NCI-H2107 (cell line): Measurements from ENCODE around the gene OR1D5.
A peak's percentile ranks its signal among the peaks of the same experiment; 100 is the strongest.
"Not testable (repeated sequence)": the region's sequence is repeated elsewhere in the genome, so short reads cannot be mapped to it uniquely, and the experiment has no call there.

Source experiments
- DNase-seq: peaks from one replicate; lab custom pipeline; 2025; lab: John Stamatoyannopoulos, UW

Gene OR1D5

DNA sequence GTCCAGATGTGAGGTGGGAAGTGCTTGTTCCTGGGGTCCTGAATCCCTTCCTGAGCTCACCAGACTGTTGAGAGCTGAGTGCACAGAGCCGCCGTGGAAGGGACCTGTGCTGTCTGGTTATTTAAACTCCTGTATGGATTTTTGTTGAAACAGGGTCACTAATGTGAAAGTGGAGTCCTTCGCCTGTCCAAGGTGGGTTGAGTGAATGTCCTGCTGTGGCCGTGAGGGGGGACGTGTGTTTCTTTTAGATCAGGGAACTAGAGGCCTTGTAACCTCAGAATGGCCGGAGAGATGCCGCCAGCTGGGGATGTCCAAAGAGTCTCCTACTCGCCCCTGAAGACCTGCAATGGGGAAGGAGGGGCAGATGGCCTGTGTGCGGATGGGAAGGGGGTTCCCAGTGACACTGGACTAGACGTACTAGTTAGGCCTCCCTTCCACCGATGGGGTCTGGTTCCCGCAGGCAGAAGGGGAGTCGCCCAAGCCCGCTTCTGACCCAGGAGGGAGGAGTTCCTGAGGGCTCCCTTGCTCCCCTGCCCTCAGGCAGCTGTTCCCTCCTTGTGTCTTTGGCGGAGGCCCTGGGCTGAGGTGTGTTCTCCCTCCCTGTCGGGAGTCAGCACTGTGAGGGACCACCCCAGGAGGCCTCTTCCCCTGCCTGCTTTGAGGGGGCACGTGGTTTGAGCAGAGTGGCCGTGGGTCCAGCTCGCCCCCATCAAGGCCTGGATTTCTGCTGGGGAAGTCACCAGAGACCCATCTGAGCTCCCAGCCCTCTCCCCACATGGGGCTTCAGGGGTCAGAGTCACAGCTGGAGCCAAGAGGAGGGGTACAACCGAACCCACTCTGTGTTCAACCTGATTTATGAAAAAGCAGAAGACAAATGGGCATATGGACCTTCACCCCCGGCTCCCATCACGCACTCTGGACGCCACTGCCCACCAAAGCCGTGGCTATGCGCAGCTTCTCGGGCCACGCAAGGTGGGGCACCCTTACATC lies 30.9 kb downstream of the OR1D5 start:
- no peak for DNase-seq

DNA sequence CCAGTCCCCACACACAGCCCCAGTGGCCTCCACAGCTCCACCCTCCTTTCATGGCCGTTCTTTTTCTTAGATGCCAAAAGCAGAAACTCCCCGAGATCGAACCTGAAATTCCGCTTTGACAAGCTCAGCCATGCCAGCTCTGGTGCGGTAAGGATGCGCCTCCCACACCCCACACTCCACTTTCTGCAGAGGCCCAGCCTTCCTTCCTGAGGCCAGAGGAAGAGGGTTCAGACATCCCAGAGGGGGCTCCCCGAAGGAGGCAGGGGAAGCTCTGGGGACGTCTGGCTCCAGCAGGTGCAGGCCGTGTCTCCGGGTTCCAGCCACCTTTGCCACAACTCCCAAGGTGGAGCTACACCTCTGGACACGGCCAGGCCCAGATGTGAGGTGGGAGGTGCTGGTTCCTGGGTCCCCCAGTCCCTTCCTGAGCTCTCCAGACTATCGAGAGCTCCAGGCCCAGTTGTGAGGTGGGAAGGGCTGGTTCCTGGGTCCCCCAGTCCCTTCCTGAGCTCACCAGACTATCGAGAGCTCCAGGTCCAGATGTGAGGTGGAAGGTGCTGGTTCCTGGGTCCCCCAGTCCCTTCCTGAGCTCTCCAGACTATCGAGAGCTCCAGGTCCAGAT lies 32.4 kb downstream of the OR1D5 start:
- DNase-seq, result not testable (repeated sequence)

DNA sequence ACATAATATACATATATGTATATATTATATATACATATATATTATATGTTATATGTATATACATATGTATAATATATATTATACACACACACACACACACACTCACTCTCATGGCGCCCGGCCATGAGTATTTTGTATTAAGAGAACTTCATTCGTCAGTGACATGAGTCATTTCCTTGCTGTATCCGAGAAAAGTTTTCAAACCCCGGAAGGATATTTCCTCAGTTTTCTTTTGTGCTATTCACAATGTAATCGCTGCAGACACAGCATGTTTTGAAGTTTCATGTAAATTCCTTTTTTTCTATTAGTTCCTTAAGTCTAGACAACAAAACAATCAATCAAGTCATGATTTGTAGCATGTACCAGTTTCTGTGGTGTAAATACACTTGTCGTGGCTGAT lies 33.3 kb downstream of the OR1D5 start:
- no peak for DNase-seq

DNA sequence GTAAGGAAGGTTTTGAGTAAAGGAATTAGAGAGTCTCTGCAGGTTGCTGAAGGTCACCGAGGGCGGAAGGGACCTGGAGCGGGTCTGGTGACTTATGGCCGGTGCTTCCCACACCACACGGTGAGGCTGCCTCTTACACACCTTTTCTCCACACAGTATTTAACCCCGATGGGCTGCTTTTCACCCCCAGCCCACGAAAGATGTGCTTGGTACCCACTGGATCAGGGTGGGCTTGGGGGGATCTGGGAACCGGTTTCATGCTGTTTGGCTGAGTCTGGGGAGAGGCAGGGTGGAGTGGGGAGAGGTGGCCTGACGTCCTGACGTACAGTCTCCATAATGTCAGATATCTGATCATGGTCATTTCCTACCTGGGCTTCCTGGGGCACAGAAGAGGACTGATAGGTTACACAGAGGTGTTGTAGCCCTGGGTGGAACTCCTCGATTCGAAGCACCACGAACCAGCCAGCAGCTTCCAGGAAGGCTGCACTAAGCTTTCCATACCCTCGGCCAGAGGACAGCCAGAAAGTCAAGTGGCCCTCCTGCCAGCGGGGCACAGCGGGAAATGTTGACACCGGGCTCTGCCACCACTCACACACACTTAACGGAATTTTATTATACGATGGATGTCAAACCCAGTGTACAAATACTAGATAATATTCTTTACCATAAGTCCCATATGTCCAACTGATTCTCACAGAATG lies 34.0 kb downstream of the OR1D5 start:
- no peak for DNase-seq

DNA sequence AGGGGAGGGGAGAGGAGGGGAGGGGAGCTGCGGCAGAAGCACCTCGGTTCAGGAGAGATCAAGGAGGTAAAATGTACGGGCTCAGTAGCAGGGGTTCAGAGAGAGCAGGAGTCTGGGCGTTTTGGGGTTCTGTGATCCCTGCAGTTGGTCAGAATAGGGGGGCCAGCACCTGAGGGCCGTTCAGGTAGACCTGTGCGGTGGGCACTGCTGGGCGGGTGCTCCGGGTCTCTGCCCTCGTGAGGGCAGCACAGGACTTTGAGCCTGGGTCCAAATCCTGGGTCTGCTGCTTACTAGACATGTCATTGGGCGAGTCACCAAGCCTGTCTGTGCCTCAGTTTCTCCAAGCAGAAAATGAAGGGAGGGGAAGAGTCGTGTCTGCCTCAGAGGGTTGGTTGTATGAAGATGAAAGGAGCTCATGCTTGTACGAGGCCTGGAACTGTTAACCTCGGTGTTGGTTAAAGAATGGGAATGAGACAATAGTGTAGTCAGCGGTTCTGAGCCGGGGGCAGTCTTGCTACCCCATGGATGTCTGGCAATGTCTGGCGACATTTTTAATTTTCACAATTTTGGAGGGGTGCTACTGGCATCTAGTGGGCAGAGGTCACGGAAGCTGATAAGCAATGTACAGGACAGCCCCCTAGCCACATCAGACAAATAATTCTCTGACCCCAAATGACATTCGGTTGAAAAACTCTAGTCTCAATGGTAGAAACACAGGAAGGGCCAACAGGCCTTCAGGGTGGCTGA lies 35.4 kb downstream of the OR1D5 start:
- DNase-seq, result no peak

DNA sequence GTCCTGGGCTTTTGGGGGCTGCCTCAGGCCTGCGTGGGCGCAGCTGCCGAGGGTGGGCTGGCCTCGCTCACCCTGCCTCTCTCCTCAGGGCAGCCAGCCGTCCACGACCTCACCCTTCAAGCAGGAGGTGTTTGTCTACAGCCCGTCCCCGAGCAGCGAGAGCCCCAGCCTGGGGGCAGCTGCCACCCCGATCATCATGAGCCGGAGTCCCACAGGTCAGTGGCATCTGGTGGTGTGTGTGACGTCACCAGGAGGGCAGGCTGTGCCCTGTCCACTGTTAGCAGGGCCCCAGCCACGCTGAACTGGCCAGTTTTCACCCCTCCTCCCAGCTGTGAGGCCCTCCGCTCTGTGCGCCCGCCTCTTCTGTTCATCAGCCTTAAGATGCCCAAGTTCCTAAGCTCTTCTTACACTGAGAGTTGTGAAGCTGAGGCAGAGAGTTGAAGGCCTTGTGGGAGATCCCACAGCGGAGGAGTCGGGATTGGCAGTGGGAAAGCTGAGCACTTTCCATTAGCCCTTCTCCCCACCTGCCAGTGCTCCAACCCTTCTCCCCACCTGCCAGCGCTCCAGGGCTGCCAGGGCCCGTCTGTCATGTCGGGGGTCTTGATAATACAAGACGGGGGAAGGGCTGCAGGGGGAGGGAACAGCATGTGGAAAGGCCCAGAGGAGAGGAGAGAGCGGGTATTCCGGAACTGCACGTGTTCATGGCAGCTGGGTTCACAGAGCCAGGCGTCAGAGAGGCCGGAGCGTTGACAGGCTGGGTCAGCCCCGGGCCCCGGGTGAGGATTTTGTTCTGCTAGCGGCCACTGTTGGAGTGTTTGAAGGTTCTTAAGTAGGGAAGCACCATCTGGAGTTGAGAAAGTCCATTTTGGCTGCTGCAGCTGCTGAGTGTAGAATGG lies 36.3 kb downstream of the OR1D5 start:
- DNase-seq, result no peak

DNA sequence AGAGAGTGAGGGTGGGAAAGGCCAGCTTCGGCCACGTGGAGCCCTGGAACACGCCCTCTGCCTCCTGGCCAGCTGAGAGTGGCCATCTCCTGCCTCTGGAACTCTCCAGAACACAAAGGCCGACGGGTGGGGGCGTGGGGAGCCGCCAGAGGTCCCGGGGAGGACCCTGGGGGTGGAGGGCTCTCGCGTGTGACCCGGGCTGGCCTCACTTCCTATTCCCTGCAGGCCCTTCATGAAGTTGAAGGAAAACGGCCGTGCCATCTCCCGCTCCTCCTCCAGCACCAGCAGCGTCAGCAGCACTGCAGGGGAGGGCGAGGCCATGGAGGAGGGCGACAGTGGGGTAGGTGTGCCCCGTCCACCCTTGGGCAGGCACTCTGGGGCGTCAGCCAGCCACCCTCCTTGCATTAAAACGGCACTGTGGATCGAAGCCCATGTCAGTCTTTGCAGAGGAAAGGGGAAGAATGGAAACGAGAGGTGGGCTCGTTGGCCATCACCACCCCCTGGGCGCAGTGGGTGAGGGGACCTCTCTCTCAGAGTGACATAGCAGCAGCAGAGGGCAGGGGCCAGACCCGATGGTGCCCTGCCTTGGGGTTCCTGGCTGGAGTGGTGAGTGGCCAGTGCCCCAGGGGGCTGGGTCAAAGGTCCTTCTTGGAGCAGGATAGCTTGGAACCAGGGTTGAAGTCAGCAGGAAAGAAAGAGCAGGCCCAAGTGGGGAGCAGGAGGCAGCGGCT lies 37.1 kb downstream of the OR1D5 start:
- DNase-seq, result no peak

DNA sequence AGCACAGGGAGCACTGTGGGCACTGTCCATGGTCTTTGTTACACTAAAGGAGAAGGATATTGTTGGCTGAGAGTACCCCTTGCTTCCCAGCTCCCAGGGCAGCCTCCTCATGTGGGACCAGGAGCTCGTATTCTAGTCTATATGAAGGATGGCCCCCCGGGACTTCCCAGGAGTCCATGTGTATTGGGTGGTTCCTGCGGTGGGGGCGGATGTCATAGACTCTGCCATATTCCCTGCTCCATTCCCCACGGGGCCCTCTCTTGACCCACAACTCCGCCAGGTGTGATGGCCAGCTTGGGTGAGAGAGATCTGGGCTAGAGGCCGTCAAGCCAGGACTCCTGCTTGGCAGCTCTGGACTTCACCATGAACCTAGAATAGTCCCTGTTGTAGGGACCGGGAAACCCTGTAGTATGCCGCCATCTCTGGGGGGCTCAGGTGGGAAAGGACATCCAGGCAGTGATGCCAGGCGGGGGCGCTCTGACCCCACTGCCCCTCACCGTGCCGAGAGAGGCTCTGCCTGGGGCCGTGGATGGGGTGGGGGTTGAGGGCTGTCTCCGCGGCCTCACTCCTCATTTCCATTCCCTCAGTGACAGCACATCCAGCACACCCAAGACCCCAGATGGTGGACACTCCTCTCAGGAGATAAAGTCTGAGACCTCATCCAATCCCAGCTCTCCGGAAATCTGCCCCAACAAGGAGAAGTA lies 37.8 kb downstream of the OR1D5 start:
- no peak for DNase-seq

DNA sequence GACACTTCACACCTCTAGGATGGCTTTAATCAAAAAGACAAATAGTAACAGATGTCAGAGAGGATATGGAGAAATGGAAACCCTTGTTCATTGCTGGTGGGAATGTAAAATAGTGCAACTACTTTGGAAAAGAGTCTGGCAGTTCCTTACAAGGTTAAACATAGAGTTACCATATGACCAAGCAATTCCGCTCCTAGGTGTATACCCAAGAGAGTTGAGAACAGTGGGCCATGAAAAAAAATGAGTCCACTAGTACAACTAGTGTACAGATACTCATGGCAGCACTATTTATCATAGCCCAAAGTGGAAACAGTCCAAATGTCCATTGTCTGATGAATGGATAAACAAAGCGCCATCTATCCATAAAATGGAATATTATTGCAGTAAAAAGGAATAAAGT lies 39.1 kb downstream of the OR1D5 start:
- no peak for DNase-seq

DNA sequence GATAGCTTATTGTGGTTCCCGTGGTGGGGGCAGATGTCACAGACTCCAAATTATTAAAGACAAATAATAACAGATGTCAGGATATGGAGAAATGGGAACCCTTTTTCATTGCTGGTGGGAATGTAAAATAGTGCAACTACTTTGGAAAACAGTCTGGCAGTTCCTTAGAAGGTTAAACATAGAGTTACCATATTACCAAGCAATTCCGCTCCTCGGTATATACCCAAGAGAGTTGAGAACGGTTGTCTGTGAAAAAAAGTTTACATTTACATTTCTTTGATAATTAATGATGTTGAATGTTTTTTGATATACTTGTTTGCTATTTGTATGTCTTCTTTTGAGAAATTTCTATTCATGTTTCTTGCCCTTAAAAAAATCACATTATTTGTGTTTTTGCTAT lies 41.2 kb downstream of the OR1D5 start:
- no peak for DNase-seq

DNA sequence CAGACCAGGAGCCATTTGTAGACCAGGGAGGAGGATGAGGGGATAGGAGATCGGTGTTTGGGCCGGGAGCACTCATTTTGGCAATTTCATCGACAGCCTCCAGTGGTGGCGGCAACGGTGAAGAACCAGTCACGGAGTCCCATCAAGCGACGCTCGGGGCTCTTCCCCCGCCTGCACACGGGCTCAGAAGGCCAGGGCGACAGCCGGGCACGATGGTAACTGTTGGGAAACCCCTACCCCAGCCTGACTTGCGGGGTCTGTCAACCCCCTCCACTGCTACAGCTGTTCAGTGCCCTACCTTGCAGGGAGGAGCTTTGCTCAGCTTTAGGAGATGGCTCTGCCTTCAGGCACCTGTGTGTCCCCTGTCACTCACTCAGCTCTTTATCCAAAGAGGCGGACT lies 43.0 kb downstream of the OR1D5 start:
- no peak for DNase-seq

DNA sequence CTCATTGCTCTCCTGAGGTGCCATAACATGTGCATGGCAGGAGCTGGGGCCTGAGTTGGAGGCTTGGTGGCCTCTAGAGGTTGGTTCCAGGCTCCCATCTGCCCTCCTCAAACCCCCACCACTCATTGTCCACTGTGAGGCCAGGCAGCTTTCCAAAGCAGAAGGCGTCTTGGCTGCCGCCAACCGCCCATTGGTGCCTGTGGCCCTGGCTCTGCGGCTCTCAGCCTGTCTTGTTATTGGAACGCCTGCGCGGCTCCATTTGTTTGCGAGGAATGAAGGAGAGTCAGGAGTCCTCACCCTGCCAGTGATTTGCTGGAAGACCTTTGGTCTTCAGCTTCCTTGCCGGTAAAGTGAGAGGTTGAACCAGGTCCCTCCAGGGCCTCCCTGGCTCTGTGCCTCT lies 43.6 kb downstream of the OR1D5 start:
- no peak for DNase-seq

DNA sequence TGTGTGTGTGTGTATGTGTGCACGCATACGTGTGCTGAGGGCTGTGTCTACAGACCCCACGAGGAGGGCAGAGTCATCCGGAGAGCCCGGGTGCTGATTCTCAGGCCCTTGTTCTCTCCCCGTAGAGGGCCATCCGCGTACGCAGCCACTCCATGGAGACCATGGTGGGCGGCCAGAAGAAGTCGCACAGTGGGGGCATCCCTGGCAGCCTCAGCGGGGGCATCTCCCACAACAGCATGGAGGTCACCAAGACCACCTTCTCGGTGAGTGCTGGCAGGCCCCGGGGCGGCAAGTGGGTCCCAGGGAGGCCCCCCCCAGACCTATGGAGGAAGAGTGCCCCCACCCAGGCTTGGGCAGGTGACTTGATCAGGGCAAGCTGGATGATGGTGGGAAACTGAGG lies 45.5 kb downstream of the OR1D5 start:
- no peak for DNase-seq

DNA sequence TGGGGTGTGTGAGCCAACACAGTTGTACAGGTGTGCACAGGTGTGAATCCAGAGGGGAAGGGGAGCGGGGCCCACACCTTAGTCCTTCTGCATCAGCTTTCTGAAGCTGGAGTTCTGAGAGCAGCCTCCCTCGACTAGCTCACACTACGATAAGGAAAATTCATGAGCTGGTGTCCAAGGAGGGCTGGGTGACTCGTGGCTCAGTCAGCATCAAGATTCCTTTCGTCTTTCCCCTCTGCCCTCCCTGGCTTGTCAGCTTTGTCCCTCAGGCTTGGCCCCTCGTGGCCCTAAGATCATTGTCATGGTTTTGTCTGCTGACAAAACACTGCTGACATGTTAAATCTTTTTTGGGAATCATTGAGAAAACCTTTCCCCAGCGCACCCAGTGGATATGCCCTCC lies 47.5 kb downstream of the OR1D5 start:
- DNase-seq, result no peak

DNA sequence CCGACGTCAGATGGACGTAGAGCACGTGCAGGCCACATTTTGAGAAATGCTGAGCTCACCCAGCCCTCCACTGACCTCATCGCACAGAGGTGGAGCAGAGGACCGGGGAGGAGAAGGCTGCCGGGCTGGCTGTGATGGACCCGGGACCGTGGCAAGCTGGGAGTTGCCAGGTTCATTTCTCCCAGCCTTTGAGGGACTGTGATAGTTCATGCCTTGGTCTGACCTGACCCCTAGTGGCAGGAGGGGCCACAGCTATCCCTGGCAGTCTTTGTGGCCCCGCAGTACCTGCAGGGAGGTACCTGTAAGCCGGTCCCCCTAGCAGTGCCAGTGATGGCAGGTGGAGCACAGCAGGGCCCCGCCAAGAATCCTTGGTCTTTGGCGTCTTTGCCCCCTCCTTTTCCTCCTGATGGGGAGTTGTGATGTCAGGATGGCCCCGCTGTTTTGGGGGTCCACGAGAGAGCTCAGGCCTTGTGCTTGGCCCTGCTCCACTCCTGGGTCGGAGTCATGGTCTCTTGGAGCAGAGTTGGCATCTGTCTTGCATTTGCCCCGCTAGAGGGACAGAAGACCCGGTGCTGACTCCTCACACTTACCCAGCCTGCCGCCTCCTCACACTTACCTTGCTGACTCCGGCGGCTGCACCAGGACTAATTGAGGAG lies 50.4 kb downstream of the OR1D5 start:
- peak; percentile 31 for DNase-seq
